KMS-11 (cell line): Measurements from ENCODE around the gene LTBP2.

Experiments
- H2AFZ ChIP-seq: fragments of 200-600 bp; sonication (generic); 2 replicates; pipeline ENCODE4 v1.6.1; 2016; ENCODE audit warnings: antibody characterized with exemption, mixed run types, low read depth
- H3K27ac ChIP-seq: fragments of 200-600 bp; sonication (generic); 2 replicates; pipeline ENCODE4 v1.6.1; 2016; ENCODE audit warnings: mild to moderate bottlenecking, mixed run types
- H3K27me3 ChIP-seq: fragments of 200-600 bp; sonication (generic); 2 replicates; pipeline ENCODE4 v1.6.1; 2017; ENCODE audit warnings: mild to moderate bottlenecking, low read depth, mixed run types, moderate library complexity; ENCODE audit not compliant: insufficient read depth
- H3K36me3 ChIP-seq: fragments of 200-600 bp; sonication (generic); 2 replicates; pipeline ENCODE4 v1.6.1; 2017; ENCODE audit warnings: mild to moderate bottlenecking, mixed run types; ENCODE audit not compliant: insufficient read depth
- H3K4me1 ChIP-seq: fragments of 200-600 bp; sonication (generic); 2 replicates; pipeline ENCODE4 v1.6.1; 2016; ENCODE audit warnings: mild to moderate bottlenecking, low read depth, mixed run types; ENCODE audit not compliant: poor library complexity, severe bottlenecking
- H3K4me2 ChIP-seq: fragments of 200-600 bp; sonication (generic); 2 replicates; pipeline ENCODE4 v1.7.0; 2016; ENCODE audit warnings: mild to moderate bottlenecking, mixed run types
- H3K4me3 ChIP-seq: fragments of 200-600 bp; sonication (generic); IDR thresholded peaks from 2 replicates; pipeline ENCODE4 v1.6.1; 2017; ENCODE audit warnings: low read depth, low read length, mixed read lengths; ENCODE audit not compliant: insufficient read depth
- H3K79me2 ChIP-seq: fragments of 200-600 bp; sonication (generic); 2 replicates; pipeline ENCODE4 v1.6.1; 2016; ENCODE audit warnings: low read depth, mixed run types; ENCODE audit not compliant: insufficient read depth
- H3K9ac ChIP-seq: fragments of 200-600 bp; sonication (generic); 2 replicates; pipeline ENCODE4 v1.6.1; 2016; ENCODE audit warnings: mild to moderate bottlenecking, mixed run types
- H4K20me1 ChIP-seq: fragments of 200-600 bp; sonication (generic); 2 replicates; pipeline ENCODE4 v1.6.1; 2016; ENCODE audit warnings: mild to moderate bottlenecking, mixed run types; ENCODE audit not compliant: insufficient read depth
- TF ChIP-seq, protein P1 (sequence below): fragments of 200-600 bp; sonication (generic); conservative IDR thresholded peaks from 2 replicates; pipeline ENCODE4 v1.6.1; 2017; ENCODE audit warnings: low read depth, mild to moderate bottlenecking, antibody characterized with exemption, low read length, moderate library complexity, mixed read lengths

LTBP2 gene

DNA sequence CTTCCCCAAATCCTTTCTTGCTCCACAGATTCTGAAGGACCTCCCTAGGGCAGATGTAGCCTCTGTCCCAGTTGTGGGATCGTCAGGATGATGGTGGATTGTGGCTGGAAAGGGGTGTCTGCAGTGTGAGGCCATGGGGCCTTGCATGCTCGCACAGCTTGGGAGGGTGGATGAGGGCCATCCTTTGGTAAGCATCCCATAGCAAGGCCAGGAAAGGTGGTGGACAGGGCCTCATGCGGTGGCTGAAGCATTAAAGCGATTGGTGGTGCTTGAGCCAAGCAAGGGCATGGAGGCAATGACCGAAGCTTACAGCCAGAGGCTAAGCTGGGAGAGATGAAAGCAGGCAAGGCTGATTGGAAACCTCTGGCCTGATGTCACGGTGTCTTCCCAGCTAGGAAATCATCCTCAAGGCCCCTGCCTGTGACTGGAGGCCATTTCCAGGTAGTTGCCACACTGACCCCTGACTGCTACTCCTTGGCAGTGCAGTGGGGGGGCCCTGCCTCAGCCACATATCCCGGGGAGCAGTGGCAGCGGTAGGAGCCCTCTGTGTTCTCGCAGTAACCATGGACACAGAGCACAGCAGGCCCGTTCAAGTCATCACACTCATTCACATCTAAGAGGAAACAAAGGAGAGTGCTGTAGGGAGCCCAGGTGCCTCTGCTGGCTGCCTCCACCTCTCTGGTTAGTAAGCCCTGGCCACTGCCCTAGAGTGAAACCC, 111.5 kb downstream of the LTBP2 start:
- H3K36me3 ChIP-seq = no peaks in the 10 kb centered on the region
- no peak overlapping the region for H2AFZ ChIP-seq
- no peak overlapping the region for H3K27ac ChIP-seq
- H3K4me3 ChIP-seq = no peak overlapping the region
- H3K4me2 ChIP-seq = no peak overlapping the region
- H4K20me1 ChIP-seq = no peaks in the 10 kb centered on the region
- TF ChIP-seq, protein P1, sequence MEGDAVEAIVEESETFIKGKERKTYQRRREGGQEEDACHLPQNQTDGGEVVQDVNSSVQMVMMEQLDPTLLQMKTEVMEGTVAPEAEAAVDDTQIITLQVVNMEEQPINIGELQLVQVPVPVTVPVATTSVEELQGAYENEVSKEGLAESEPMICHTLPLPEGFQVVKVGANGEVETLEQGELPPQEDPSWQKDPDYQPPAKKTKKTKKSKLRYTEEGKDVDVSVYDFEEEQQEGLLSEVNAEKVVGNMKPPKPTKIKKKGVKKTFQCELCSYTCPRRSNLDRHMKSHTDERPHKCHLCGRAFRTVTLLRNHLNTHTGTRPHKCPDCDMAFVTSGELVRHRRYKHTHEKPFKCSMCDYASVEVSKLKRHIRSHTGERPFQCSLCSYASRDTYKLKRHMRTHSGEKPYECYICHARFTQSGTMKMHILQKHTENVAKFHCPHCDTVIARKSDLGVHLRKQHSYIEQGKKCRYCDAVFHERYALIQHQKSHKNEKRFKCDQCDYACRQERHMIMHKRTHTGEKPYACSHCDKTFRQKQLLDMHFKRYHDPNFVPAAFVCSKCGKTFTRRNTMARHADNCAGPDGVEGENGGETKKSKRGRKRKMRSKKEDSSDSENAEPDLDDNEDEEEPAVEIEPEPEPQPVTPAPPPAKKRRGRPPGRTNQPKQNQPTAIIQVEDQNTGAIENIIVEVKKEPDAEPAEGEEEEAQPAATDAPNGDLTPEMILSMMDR = no peak
- H3K9ac ChIP-seq = no peak overlapping the region
- H3K27me3 ChIP-seq = no peaks in the 10 kb centered on the region
- no peaks in the 10 kb centered on the region for H3K79me2 ChIP-seq
- H3K4me1 ChIP-seq = peaks cover 14% of the 10 kb centered on the region

DNA sequence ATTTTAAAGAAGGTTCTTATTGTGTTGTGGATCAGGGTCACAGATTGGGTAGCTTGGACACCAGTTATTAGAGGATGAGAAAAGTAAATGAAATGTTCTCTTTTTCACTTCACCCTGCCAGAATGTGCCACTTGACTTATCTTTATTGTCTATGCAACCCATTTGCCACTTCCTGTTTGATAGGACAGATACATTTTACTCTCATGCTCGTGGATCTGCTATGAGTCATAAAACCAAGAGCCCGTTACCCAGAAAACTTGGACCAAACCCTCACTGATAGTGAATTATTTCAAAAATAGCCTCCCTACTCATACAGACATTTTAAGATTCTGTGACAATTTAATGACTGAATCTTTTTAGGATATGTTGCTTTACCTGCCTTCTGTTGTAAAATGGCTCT, 116.7 kb downstream of the LTBP2 start:
- H4K20me1 ChIP-seq = no peaks in the 10 kb centered on the region
- peaks cover 19% of the 10 kb centered on the region for H3K4me1 ChIP-seq
- H3K4me2 ChIP-seq = no peak overlapping the region
- no peak overlapping the region for H3K27ac ChIP-seq
- no peaks in the 10 kb centered on the region for H3K79me2 ChIP-seq
- no peaks in the 10 kb centered on the region for H3K27me3 ChIP-seq
- no peak overlapping the region for H3K4me3 ChIP-seq
- no peak overlapping the region for H2AFZ ChIP-seq
- H3K9ac ChIP-seq = no peak overlapping the region
- TF ChIP-seq, protein P1 = no peak
- H3K36me3 ChIP-seq = no peaks in the 10 kb centered on the region

DNA sequence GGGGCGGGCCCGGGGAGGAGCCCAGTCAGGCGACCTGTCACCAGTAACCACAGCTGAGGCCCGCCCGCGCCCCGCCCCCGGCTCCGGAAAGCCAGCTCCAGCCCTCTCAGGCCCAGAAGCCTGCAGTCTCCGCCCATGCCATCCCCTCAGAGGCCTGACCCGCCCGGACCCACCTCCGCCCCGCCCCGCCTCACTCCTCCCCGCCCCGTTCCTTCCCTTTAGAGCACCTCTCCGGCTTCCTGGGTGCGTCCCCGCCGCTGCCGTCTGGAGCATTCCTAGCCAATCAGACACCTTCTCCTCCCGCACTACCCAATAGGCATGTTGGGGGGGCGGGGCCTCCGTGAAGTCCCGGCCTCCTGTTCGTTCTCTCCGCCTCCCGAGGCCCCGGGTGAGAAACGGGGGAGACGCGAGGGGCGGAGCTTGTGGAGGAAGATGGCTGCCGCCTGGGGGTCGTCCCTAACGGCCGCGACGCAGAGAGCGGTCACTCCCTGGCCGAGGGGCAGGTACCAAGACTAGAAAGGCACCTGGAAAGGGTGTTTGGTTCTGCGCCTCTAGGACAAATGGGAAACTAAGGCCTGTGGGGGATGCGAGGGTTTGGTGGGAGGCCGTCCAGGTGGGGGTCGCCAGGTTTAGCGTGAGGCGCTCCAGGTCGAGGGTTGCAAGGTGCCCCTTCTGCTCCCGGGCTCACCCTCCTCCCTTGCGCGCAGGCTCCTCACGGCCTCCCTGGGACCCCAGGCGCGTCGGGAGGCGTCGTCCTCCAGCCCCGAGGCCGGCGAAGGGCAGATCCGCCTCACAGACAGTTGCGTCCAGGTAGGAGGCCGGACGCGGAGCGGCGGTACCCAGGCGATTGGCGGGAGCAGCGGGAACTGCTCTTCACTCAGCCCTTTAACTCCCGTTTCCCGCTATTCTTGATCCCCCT, 118.4 kb downstream of the LTBP2 start, which contains the start of gene ISCA2:
ISCA2 (plus strand) TSS at position 423 of the 919 bp plus-strand sequence; CDS start at position 433, 10 bp downstream.
- TF ChIP-seq, protein P1 = no peak
- no peak within 1 kb of the TSS for H3K27ac ChIP-seq
- no peaks in the 10 kb centered on the region for H3K79me2 ChIP-seq

DNA sequence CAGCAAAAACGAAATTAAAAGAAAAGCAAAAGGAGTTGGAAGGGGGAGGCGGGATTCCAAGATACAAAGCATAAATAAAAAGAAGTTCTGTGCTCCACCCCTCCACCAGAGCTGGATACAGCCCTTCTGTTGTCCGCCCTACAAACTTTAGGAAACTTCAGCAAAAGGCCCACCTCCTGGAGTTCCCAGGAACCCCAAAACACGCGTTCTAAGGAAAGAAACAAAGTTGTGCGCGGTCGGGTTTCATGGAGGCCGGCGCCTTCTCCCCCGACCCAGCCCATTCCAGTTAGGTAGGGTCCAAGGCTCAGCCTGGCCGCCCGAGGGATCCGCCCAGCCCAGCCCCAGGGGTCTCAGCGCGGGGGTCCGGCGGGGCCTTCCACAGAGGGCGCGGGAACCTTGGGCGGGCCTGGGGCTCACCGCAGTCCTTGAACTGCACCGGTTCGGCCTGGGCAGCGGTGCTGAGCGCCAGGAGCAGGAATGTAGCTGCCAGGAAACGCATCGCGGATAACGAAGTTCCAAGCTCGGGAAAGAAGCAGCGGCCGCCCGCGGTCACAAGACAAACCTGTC, 119.2 kb downstream of the LTBP2 start, which contains the start of gene NPC2:
NPC2 (minus strand) TSS at position 530 of the 567 bp plus-strand sequence; CDS start at position 499, 31 bp downstream.
- H3K27me3 ChIP-seq = no peaks in the 10 kb centered on the region
- peaks cover 24% of the 10 kb centered on the region for H3K4me1 ChIP-seq
- H3K79me2 ChIP-seq = no peaks in the 10 kb centered on the region

More for the DNA sequence above, 118.4 kb downstream of the LTBP2 start, which contains the start of gene ISCA2:
- Histone ChIP-seq H3K36me3 (no peaks in the 10 kb centered on the region), H3K4me1 (peaks cover 24% of the 10 kb centered on the region), H3K27me3 (no peaks in the 10 kb centered on the region), H3K4me2 (peak within 1 kb of the TSS; percentile 88), H3K9ac (peak within 1 kb of the TSS; percentile 64; the same call in 1 of the 2 replicates), H2AFZ (peak within 1 kb of the TSS; percentile 91), H4K20me1 (no peaks in the 10 kb centered on the region), H3K4me3 (no peak within 1 kb of the TSS)

More for the DNA sequence above, 119.2 kb downstream of the LTBP2 start, which contains the start of gene NPC2:
- no peaks in the 10 kb centered on the region for H4K20me1 ChIP-seq
- H3K27ac ChIP-seq = no peak within 1 kb of the TSS
- TF ChIP-seq, protein P1 = no peak
- peak within 1 kb of the TSS; percentile 88 for H3K4me2 ChIP-seq
- H2AFZ ChIP-seq = peak within 1 kb of the TSS; percentile 91
- no peak within 1 kb of the TSS for H3K4me3 ChIP-seq
- no peaks in the 10 kb centered on the region for H3K36me3 ChIP-seq
- H3K9ac ChIP-seq = peak within 1 kb of the TSS; percentile 64; the same call in 1 of the 2 replicates
